Measurements from ENCODE around the gene ZNF407. TPM values are rescaled to one million over a fixed set of nuclear protein-coding genes. Genes with fewer than 3 reads are reported as not detected.
A peak's percentile ranks its signal among the peaks of the same experiment; 100 is the strongest.

ZNF407 gene
- total and polyA plus RNA-seq, 7 donors = 2.4 to 10.2 (median 7.9) TPM

GRCh38 chr18:74895686-74896085 lies 298.0 kb downstream of the ZNF407 start:
- Histone ChIP-seq H3K4me3 (no peak overlapping the region), H3K9me3 (no peaks in the 10 kb centered on the region), H3K36me3 (ENCODE audit: insufficient read depth in 1 of 2, low read depth in 1 of 2) (peaks cover 0 to 2% of the 10 kb centered on the region in 2 donors), H3K27ac (no peak overlapping the region), H3K27me3 (ENCODE audit: insufficient read depth in 3 of 3, low read length in 2 of 3) (no peaks in the 10 kb centered on the region), H3K4me1 (no peaks in the 10 kb centered on the region)
- 51 to 65% (median 64%) methylated on average over 1 of the region's 1 CpG for WGBS, 3 donors
- no peak for TF ChIP-seq CTCF (IDR thresholded peaks at IDR 0.05)
- ATAC-seq = no peak
- intact Hi-C loops (cut with DNase I) = loop anchor here in 1 of 2 donors (2.0 to 10.0 kb wide), 2 partner anchors 241 to 581 kb away; no protein-coding TSS in a partner anchor
- DNase-seq = no peak

- Histone ChIP-seq H3K27me3 (ENCODE audit: insufficient read depth in 3 of 3, low read length in 2 of 3) (no peaks in the 10 kb centered on the region), H3K27ac (no peak overlapping the region), H3K4me3 (no peak overlapping the region), H3K4me1 (no peaks in the 10 kb centered on the region), H3K9me3 (no peaks in the 10 kb centered on the region), H3K36me3 (ENCODE audit: insufficient read depth in 1 of 2, low read depth in 1 of 2) (no peaks in the 10 kb centered on the region)
- intact Hi-C loops (cut with DNase I) = loop anchor here in 1 of 2 donors (2.0 to 10.0 kb wide), 2 partner anchors 242 to 580 kb away; no protein-coding TSS in a partner anchor
- no peak for DNase-seq
- peak; percentile 70 for TF ChIP-seq CTCF (IDR thresholded peaks at IDR 0.05)
- 28 to 40% (median 28%) methylated on average over 4 of the region's 4 CpGs for WGBS, 3 donors
- peak; percentile 92 to 96 (median 94) for ATAC-seq
Observed at GRCh38 chr18:74896390-74896991, 298.8 kb downstream of the ZNF407 start.

GRCh38 chr18:74897971-74898657 lies 300.4 kb downstream of the ZNF407 start:
- no peak for ATAC-seq

GRCh38 chr18:74898965-74899364 lies 301.3 kb downstream of the ZNF407 start:
- no peak overlapping the region for H3K27ac ChIP-seq
- H3K4me3 ChIP-seq = no peak overlapping the region
- 66 to 86% (median 81%) methylated on average over 3 of the region's 3 CpGs for WGBS, 3 donors
- no peaks in the 10 kb centered on the region for H3K36me3 ChIP-seq (ENCODE audit: insufficient read depth in 1 of 2, low read depth in 1 of 2)
- no peak for ATAC-seq
- intact Hi-C loops (cut with DNase I) = loop anchor here in 1 of 2 donors (10.0 kb wide), 1 partner anchor 244 kb away; no protein-coding TSS in a partner anchor
- no peaks in the 10 kb centered on the region for H3K9me3 ChIP-seq
- no peak for TF ChIP-seq CTCF (IDR thresholded peaks at IDR 0.05)
- H3K4me1 ChIP-seq = no peaks in the 10 kb centered on the region
- DNase-seq = no peak
- no peaks in the 10 kb centered on the region for H3K27me3 ChIP-seq (ENCODE audit: insufficient read depth in 3 of 3, low read length in 2 of 3)

More at GRCh38 chr18:74897971-74898657, 300.4 kb downstream of the ZNF407 start:
- Histone ChIP-seq H3K9me3 (no peaks in the 10 kb centered on the region), H3K27ac (no peak overlapping the region), H3K27me3 (ENCODE audit: insufficient read depth in 3 of 3, low read length in 2 of 3) (no peaks in the 10 kb centered on the region), H3K36me3 (ENCODE audit: insufficient read depth in 1 of 2, low read depth in 1 of 2) (no peaks in the 10 kb centered on the region), H3K4me3 (no peak overlapping the region), H3K4me1 (no peaks in the 10 kb centered on the region)
- no peak for DNase-seq
- intact Hi-C loops (cut with DNase I) = loop anchor here in 1 of 2 donors (2.0 to 10.0 kb wide), 2 partner anchors 243 to 579 kb away; no protein-coding TSS in a partner anchor
- WGBS, 3 donors = 76 to 80% (median 77%) methylated on average over 5 of the region's 5 CpGs
- no peak for TF ChIP-seq CTCF (IDR thresholded peaks at IDR 0.05)

Measured in psoas muscle (tissue), 8 donors.